Keratinocyte (primary cell): ENCODE measurements around the gene N4BP2L1. TPM values are rescaled to one million over a fixed set of nuclear protein-coding genes. Genes with fewer than 3 reads are reported as not detected.
"Not testable (repeated sequence)": the region's sequence is repeated elsewhere in the genome, so short reads cannot be mapped to it uniquely, and the experiment has no call there.

ENCODE experiments used
- DNase-seq: peaks from one replicate; pipeline ENCODE4 v3.0.0-alpha.2; 2011; ENCODE audit warnings: low read depth, missing footprints, low spot score
- FAIRE-seq: peaks from 2 replicates; lab custom pipeline; 2011; peaks lifted over from hg19 to GRCh38; lab: Jason Lieb, UNC
- H2AFZ ChIP-seq: 2 replicates; pipeline ENCODE4 v1.6.0; 2012; ENCODE audit warnings: low read length, control low read depth, inconsistent platforms; ENCODE audit not compliant: control insufficient read depth
- H3K27ac ChIP-seq: 2 replicates; pipeline ENCODE4 v1.5.1; 2011; ENCODE audit warnings: low read length; ENCODE audit not compliant: control insufficient read depth, insufficient read depth
- H3K27me3 ChIP-seq: 3 replicates; pipeline ENCODE4 v1.6.0; 2011; ENCODE audit warnings: low read length; ENCODE audit not compliant: control insufficient read depth, insufficient read depth; ENCODE audit errors: extremely low read depth
- H3K36me3 ChIP-seq, 2 experiments: 2 replicates in 1 of 2; 3 replicates in 1 of 2; pipeline ENCODE4 v1.5.1; 2011; ENCODE audit warnings: low read length in 2 of 2, mild to moderate bottlenecking in 1 of 2; ENCODE audit not compliant: control insufficient read depth in 2 of 2, insufficient read depth in 2 of 2; ENCODE audit errors: extremely low read depth in 1 of 2
- H3K4me1 ChIP-seq: 3 replicates; pipeline ENCODE4 v1.5.1; 2011; ENCODE audit warnings: low read length; ENCODE audit not compliant: control insufficient read depth, insufficient read depth; ENCODE audit errors: extremely low read depth
- H3K4me2 ChIP-seq: 3 replicates; pipeline ENCODE4 v1.6.0; 2011; ENCODE audit warnings: low read depth, low read length; ENCODE audit not compliant: control insufficient read depth, insufficient read depth; ENCODE audit errors: extremely low read depth
- H3K4me3 ChIP-seq, 3 experiments: fragments of 200-600 bp in 1 of 3; sonication (generic) in 1 of 3; 2 replicates in 2 of 3; 3 replicates in 1 of 3; pipeline ENCODE4 v1.5.1; 2011 to 2016; ENCODE audit warnings: low read length in 3 of 3, mild to moderate bottlenecking in 3 of 3, control low read depth in 2 of 3, inconsistent platforms in 1 of 3, low read depth in 1 of 3, mixed read lengths in 1 of 3, mixed run types in 1 of 3, moderate library complexity in 1 of 3; ENCODE audit not compliant: control insufficient read depth in 2 of 3, insufficient read depth in 2 of 3; ENCODE audit errors: extremely low read depth in 1 of 3
- H3K79me2 ChIP-seq: 2 replicates; pipeline ENCODE4 v1.6.0; 2012; ENCODE audit warnings: low read length; ENCODE audit not compliant: control insufficient read depth, insufficient read depth
- H3K9ac ChIP-seq: 3 replicates; pipeline ENCODE4 v1.6.0; 2011; ENCODE audit warnings: low read length; ENCODE audit not compliant: control insufficient read depth, insufficient read depth; ENCODE audit errors: extremely low read depth
- H3K9me1 ChIP-seq: 3 replicates; pipeline ENCODE4 v1.6.0; 2011; ENCODE audit warnings: low read length; ENCODE audit not compliant: control insufficient read depth, insufficient read depth; ENCODE audit errors: extremely low read depth
- H3K9me3 ChIP-seq: 2 replicates; pipeline ENCODE4 v1.5.1; 2012; ENCODE audit warnings: low read depth, low read length; ENCODE audit not compliant: control insufficient read depth
- H4K20me1 ChIP-seq: 3 replicates; pipeline ENCODE4 v1.6.0; 2011; ENCODE audit warnings: low read length; ENCODE audit not compliant: control insufficient read depth, insufficient read depth; ENCODE audit errors: extremely low read depth
- CTCF ChIP-seq, 3 experiments: IDR thresholded peaks in 1 of 3; conservative IDR thresholded peaks in 1 of 3; optimal IDR thresholded peaks in 1 of 3; 2 replicates in 2 of 3; 3 replicates in 1 of 3; pipeline versions ENCODE3 to v1.5.1; 2011; ENCODE audit warnings: low read length in 3 of 3, mild to moderate bottlenecking in 3 of 3, moderate library complexity in 2 of 3, control low read depth in 1 of 3, inconsistent platforms in 1 of 3; ENCODE audit not compliant: insufficient read depth in 2 of 3; ENCODE audit errors: extremely low read depth in 1 of 3
- EZH2 ChIP-seq: IDR thresholded peaks from one replicate; pipeline ENCODE4 v1.6.1; 2012; ENCODE audit warnings: inconsistent platforms, mild to moderate bottlenecking, low read length, moderate library complexity
- dilution Hi-C: fragments of 300-500 bp; cut with MboI; formaldehyde crosslinking; loops from one replicate; pipeline ENCODE4 v1.7.0; 2020; ENCODE audit warnings: low sequenced_read_pairs; ENCODE audit not compliant: extremely low pct_ligation_motif_present
- polyA plus RNA-seq, 5 experiments: library from polyadenylated mRNA; depleted of rRNA in 3 of 5; stranded (reverse) in 3 of 5; stranded (forward) in 1 of 5; unstranded in 1 of 5; fragments of >200 nt; gene quantifications; 1 replicate in 1 of 5; 2 replicates in 3 of 5; 3 replicates in 1 of 5; pipeline versions ENCODE4 v1.2.1 to v1.2.3, GENCODE V29; 2011 to 2012; ENCODE audit warnings: missing spikeins in 2 of 5, low read depth in 1 of 5, low replicate concordance in 1 of 5

N4BP2L1 gene
- polyA plus RNA-seq, 1 donor (not counting 4 experiments of a cell fraction or from before 2014, with no cell fraction given), result 1.3 TPM

DNA sequence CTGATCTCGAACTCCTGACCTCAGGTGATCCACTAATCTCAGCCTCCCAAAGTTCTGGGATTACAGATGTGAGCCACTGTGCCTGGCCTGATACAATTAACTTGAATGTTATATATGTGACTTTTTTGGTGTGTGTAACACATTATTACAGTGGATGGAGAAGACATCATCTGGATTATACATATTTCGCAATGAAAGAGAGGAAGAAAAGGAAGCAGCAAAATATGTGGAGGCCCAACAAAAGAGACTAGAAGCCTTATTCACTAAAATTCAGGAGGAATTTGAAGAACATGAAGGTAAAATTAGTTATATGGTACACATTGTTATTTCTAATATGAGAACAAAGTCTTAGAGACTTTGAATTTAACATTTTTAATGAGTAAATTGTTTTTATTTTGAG lies 57.1 kb downstream of the N4BP2L1 start:
- Histone ChIP-seq H3K27me3 (no peaks in the 10 kb centered on the region), H3K4me2 (no peak overlapping the region), H2AFZ (no peak overlapping the region), H3K36me3 (peaks cover 0 to 6% of the 10 kb centered on the region in 2 experiments), H3K4me3 (no peak overlapping the region), H3K9me3 (no peaks in the 10 kb centered on the region), H3K27ac (no peak overlapping the region), H3K9ac (no peak overlapping the region), H3K79me2 (no peaks in the 10 kb centered on the region), H4K20me1 (no peaks in the 10 kb centered on the region), H3K4me1 (no peaks in the 10 kb centered on the region), H3K9me1 (no peaks in the 10 kb centered on the region)
- DNase-seq (no peak), FAIRE-seq (no peak)
- dilution Hi-C loops, result no loop called here
- TF ChIP-seq EZH2 (no peak), CTCF (optimal IDR thresholded peaks at IDR 0.05 in 1 of 3, IDR thresholded peaks at IDR 0.05 in 1 of 3, conservative IDR thresholded peaks at IDR 0.05 in 1 of 3; ENCODE audit: extremely low read depth in 1 of 3, insufficient read depth in 2 of 3, low read length in 3 of 3) (no peak)

DNA sequence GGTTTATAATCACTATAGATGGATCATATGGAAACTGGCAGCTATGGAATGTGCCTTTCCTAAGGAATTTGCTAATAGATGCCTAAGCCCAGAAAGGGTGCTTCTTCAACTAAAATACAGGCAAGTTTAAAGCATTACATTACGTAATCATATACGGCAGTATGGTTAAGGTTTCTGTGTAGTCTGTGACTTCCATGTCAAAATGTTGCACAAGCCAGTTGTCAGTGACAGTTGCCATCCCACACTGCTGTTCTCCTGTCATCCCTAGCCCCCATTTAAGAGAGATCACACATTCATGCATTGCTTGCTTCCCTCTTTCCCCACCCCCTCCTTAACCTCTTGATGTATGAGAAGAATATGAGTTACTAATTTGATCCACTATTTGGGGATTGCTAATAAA lies 65.4 kb downstream of the N4BP2L1 start:
- H2AFZ ChIP-seq, result no peak overlapping the region
- H3K4me2 ChIP-seq, result no peak overlapping the region
- H3K27me3 ChIP-seq, result no peaks in the 10 kb centered on the region
- H3K36me3 ChIP-seq, result no peaks in the 10 kb centered on the region
- no peaks in the 10 kb centered on the region for H3K9me3 ChIP-seq
- TF ChIP-seq EZH2, result no peak
- no peak for TF ChIP-seq CTCF (optimal IDR thresholded peaks at IDR 0.05 in 1 of 3, IDR thresholded peaks at IDR 0.05 in 1 of 3, conservative IDR thresholded peaks at IDR 0.05 in 1 of 3; ENCODE audit: extremely low read depth in 1 of 3, insufficient read depth in 2 of 3, low read length in 3 of 3)
- H3K9ac ChIP-seq, result no peak overlapping the region
- FAIRE-seq (no peak), DNase-seq (no peak)
- H4K20me1 ChIP-seq, result no peaks in the 10 kb centered on the region
- no peak overlapping the region for H3K27ac ChIP-seq
- dilution Hi-C loops, result no loop called here
- no peaks in the 10 kb centered on the region for H3K4me1 ChIP-seq
- no peaks in the 10 kb centered on the region for H3K9me1 ChIP-seq
- no peak overlapping the region for H3K4me3 ChIP-seq
- H3K79me2 ChIP-seq, result no peaks in the 10 kb centered on the region

- H3K27me3 ChIP-seq, H3K4me2 ChIP-seq, H2AFZ ChIP-seq, dilution Hi-C loops, H3K36me3 ChIP-seq, H3K9ac ChIP-seq, H3K9me3 ChIP-seq, H3K27ac ChIP-seq, FAIRE-seq, DNase-seq, H3K4me1 ChIP-seq, H3K9me1 ChIP-seq, H3K4me3 ChIP-seq, H3K79me2 ChIP-seq, H4K20me1 ChIP-seq: not testable (repeated sequence)
These were observed 72.0 kb downstream of the N4BP2L1 start for GRCh38 chr13:32355935-32356334.
